HFFc6 (cell line): ENCODE data around the gene RAD23B. TPM values are rescaled to one million over a fixed set of nuclear protein-coding genes. Genes with fewer than 3 reads are reported as not detected.

Experiments
- DNase-seq: peaks from one replicate; pipeline ENCODE4 v3.0.0-alpha.2; 2018
- H3K27ac Mint-ChIP-seq: 2 replicates; pipeline ENCODE4 v1.8.0; 2020; ENCODE audit warnings: mild to moderate bottlenecking, mixed read lengths
- H3K27me3 Mint-ChIP-seq: 2 replicates; pipeline ENCODE4 v1.8.0; 2021; ENCODE audit warnings: mild to moderate bottlenecking, moderate library complexity, mixed read lengths; ENCODE audit not compliant: insufficient read depth
- H3K36me3 Mint-ChIP-seq: 2 replicates; pipeline ENCODE4 v1.8.0; 2021; ENCODE audit warnings: low read depth, mixed read lengths
- H3K4me1 Mint-ChIP-seq: 2 replicates; pipeline ENCODE4 v1.8.0; 2020; ENCODE audit warnings: low read depth, mixed read lengths
- H3K4me3 Mint-ChIP-seq: 2 replicates; pipeline ENCODE4 v1.8.0; 2020; ENCODE audit warnings: mild to moderate bottlenecking, moderate library complexity, mixed read lengths
- H3K9me3 Mint-ChIP-seq: 2 replicates; pipeline ENCODE4 v1.8.0; 2020; ENCODE audit warnings: mild to moderate bottlenecking, mixed read lengths
- total RNA-seq, 6 experiments: library from RNA; stranded (reverse); fragmentation: NEBNext Ultra II Directional; extraction: Animal tissue kit (Norgen Biotek cat#: 25700); gene quantifications; 2 replicates in 1 of 6; 3 replicates in 5 of 6; pipeline ENCODE4 v1.2.3, GENCODE V29; 2021
- TF ChIP-seq, protein P1 (sequence below): fragments of 200-600 bp; sonication (generic); IDR thresholded peaks from 2 replicates; pipeline ENCODE4 v1.5.0; 2021; ENCODE audit warnings: antibody characterized with exemption, mild to moderate bottlenecking

The RAD23B gene
- total RNA-seq, 6 experiments from 2014 or later: 196 to 222 (median 204) TPM

DNA sequence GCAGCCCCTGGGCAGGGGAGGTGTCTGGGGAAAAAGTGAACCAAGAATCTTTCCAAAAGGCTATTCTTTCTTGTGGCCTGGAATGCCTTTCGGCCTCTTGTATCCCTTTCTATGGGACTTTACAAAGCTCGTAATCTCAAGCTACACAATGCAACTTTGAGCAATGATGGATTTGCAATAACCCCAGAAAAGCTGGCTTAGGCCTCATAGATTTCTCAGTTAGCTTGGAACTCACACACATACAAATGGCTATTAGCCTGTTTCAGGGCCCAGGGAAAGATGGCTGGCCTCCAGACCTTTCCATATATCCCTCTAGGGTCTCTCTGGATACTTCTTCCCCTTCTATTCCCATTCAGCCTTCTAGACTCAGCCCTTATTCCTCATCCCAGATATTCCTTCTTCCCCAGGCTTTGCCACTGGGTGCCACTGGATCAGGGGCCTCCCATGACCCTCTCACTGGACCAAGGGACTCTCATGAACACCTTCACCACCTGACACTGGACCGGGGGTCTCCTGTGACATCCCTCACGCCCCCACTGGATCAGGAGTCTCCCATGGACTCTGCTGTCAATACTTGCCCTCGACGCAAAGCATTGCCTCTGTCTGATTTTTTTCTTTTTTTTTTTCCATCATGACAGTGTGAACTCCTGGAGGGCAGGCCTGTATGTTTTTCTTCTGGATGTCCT is 59.5 kb downstream of the RAD23B start:
- Mint-ChIP-seq H3K4me1 (peaks cover 5% of the 10 kb centered on the region; the same call in 1 of the 2 replicates), H3K9me3 (no peaks in the 10 kb centered on the region; the same call in 1 of the 2 replicates), H3K36me3 (peaks cover 27% of the 10 kb centered on the region), H3K27me3 (peaks cover 19% of the 10 kb centered on the region), H3K4me3 (no peak overlapping the region), H3K27ac (no peak overlapping the region)
- DNase-seq: no peak
- TF ChIP-seq, protein P1, sequence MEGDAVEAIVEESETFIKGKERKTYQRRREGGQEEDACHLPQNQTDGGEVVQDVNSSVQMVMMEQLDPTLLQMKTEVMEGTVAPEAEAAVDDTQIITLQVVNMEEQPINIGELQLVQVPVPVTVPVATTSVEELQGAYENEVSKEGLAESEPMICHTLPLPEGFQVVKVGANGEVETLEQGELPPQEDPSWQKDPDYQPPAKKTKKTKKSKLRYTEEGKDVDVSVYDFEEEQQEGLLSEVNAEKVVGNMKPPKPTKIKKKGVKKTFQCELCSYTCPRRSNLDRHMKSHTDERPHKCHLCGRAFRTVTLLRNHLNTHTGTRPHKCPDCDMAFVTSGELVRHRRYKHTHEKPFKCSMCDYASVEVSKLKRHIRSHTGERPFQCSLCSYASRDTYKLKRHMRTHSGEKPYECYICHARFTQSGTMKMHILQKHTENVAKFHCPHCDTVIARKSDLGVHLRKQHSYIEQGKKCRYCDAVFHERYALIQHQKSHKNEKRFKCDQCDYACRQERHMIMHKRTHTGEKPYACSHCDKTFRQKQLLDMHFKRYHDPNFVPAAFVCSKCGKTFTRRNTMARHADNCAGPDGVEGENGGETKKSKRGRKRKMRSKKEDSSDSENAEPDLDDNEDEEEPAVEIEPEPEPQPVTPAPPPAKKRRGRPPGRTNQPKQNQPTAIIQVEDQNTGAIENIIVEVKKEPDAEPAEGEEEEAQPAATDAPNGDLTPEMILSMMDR: no peak

DNA sequence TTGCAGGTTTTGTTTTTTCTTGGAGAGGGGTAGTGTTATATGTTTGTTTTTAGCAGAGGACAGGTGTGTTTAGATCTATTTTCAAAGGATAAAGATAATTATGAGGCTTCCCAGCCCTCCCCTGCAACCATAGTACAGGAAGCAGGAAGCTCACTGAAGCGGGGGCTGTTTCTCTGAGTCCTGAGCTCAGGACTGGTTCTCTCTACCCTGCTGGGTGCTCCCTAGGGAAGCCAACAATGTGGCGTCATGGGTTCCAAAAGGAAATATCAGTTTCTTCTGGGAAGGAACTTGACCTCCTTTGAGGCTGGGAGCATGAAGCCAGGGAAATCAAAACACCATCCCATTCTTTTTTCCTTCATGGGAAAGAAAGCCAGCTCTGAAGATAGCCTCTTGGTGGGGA is 62.2 kb downstream of the RAD23B start:
- DNase-seq: no peak
- peaks cover 17% of the 10 kb centered on the region for H3K27me3 Mint-ChIP-seq
- no peak overlapping the region for H3K4me3 Mint-ChIP-seq
- peaks cover 5% of the 10 kb centered on the region; the same call in 1 of the 2 replicates for H3K4me1 Mint-ChIP-seq
- TF ChIP-seq, protein P1: no peak
- H3K36me3 Mint-ChIP-seq: peaks cover 14% of the 10 kb centered on the region
- no peaks in the 10 kb centered on the region; the same call in 1 of the 2 replicates for H3K9me3 Mint-ChIP-seq
- H3K27ac Mint-ChIP-seq: no peak overlapping the region

DNA sequence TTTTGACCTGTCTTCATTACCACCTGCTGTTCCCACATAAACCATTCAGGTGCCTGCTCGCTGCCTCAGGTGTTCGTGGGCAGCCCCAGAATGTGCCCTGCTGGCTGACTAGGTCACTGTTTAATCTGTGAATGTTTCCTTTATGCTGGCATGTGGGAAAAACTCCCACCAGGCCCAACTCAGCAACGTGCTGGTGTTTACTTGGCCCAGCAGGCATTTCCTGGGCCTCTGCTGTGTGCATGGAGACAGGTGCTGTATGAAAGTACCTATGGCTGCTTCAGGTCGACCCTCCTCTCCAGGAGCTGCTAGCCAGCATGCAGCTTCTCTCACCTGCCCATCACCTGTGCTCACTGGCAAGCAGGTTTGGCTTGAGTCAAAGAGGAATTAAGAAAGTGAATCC is 65.8 kb downstream of the RAD23B start:
- no peak for DNase-seq
- Mint-ChIP-seq H3K4me1 (no peaks in the 10 kb centered on the region), H3K27me3 (peaks cover 16% of the 10 kb centered on the region), H3K4me3 (no peak overlapping the region), H3K36me3 (peaks cover 2% of the 10 kb centered on the region; the same call in 1 of the 2 replicates), H3K9me3 (no peaks in the 10 kb centered on the region), H3K27ac (no peak overlapping the region)
- TF ChIP-seq, protein P1: no peak

DNA sequence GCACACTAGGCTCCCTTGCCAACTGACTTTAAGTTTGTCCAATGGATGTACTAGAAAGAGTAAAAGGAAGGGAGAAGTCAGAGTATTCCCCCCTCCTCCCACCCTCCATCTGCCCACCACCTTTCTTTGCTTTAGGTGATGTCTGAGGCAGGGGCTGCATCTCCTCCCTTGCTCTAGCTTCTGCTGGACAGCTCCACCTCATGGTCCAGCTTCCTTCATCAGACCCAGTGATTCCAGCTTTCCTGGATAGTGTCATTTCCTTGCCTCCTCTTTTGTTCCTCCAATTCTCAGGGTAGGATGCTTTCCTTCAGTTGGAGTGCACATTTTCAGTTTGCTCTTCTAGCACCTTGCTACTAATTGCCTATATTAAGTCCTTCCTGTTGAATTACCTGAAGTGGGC is 67.4 kb downstream of the RAD23B start:
- Mint-ChIP-seq H3K27me3 (peaks cover 11% of the 10 kb centered on the region), H3K36me3 (no peaks in the 10 kb centered on the region), H3K4me1 (no peaks in the 10 kb centered on the region), H3K9me3 (no peaks in the 10 kb centered on the region), H3K4me3 (no peak overlapping the region), H3K27ac (no peak overlapping the region)
- TF ChIP-seq, protein P1: no peak
- no peak for DNase-seq

DNA sequence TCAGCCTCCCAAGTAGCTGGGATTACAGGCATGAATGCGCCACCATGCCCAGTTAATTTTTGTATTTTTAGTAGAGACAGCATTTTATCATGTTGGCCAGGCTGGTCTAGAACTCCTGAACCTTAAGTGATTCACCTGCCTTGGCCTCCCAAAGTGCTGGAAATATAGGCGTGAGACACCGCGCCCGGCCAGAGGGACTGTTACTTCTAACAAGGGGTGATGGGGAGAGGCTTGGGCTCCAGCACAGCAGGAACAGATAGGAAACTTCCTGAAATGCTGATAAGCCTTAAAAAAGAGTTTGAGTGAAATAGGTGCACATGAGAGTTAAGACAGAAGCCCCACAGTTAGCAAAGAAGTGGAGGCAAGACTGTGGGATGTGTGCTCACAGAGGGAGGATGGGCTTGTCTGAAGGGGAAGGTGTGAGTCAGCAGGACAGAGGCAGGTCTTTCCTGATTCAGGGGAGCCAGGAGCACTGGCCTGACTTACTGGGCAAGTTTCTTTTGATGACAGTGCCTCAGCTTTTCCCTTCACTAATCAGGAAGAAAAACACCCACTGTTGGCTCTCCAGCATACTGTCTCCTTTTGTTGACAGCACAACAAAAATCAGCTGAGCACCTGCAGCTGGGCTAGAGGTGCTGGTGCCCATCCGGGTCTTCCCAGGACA is 68.4 kb downstream of the RAD23B start:
- Mint-ChIP-seq H3K4me3 (no peak overlapping the region), H3K4me1 (no peaks in the 10 kb centered on the region), H3K9me3 (no peaks in the 10 kb centered on the region), H3K27ac (no peak overlapping the region), H3K27me3 (peaks cover 13% of the 10 kb centered on the region), H3K36me3 (no peaks in the 10 kb centered on the region)
- TF ChIP-seq, protein P1: no peak
- DNase-seq: no peak
